Measurements from ENCODE around the gene ZNF532. TPM values are rescaled to one million over a fixed set of nuclear protein-coding genes. Genes with fewer than 3 reads are reported as not detected.
A peak's percentile ranks its signal among the peaks of the same experiment; 100 is the strongest.

The ZNF532 gene
- total RNA-seq, 1 donor from 2014 or later, result 77.1 TPM

DNA sequence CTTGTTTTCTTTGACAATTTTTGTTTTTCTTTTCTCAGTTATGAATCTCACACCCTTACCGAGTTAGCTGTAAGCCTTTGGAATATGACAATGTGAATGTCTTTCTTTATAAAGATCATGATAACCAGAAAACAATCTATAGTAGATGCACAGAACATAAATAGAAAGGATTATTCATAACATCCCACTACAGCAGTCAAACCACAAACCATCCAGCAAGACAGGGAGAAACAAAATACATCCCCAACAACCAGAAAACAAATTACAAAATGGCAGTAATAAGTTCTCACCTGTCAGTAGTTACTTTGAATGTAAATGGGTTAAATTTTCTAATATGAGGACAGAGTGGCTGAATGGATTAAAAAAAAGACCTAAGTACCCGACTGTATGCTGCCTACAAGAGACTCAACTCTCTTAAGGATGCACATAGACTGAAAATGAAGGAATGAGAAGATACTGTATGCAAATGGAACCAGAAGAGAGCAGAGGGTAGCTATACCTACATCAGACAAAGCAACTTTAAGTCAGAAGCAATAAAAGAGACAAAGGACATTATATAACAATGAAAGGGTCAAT is 124.6 kb downstream of the ZNF532 start:
- Histone ChIP-seq H3K9me3 (no peaks in the 10 kb centered on the region), H3K36me3 (peaks cover 0 to under 1% of the 10 kb centered on the region in 2 donors), H3K27ac (no peak overlapping the region), H3K4me1 (peaks cover 33% of the 10 kb centered on the region), H3K27me3 (no peaks in the 10 kb centered on the region), H3K4me3 (no peak overlapping the region)
- DNase-seq (ENCODE audit: extremely low spot score in 2 of 2), result no peak
- TF ChIP-seq POLR2A (IDR thresholded peaks at IDR 0.05) (no peak), POLR2AphosphoS5 (IDR thresholded peaks at IDR 0.05; ENCODE audit: insufficient read depth in 1 of 2, low read depth in 1 of 2) (no peak), CTCF (IDR thresholded peaks at IDR 0.05) (no peak)
- intact Hi-C loops (cut with DNase I), result no loop called here

DNA sequence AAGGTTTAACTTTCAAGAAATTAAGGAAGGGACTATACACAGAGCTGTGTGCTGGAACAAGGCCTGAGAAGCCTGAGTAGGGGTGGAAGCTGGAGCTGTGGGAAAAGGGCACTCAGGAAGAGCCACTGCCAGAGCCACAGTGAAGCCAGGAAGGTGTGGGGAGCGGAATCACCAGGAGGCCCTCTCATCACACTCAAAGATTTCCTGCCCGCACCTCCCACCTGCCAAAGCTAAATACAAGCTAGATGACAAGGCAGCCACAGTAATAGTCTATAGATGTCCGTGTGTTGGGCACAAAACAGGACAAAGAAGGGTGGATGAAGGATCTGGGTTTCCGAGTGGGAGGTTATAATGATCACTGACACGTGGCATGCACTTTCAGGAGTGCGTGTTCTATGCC is 126.0 kb downstream of the ZNF532 start:
- peak overlapping the region; percentile 47 for H3K27ac ChIP-seq
- no peak for DNase-seq (ENCODE audit: extremely low spot score in 2 of 2)

GRCh38 chr18:58991167-58991798 is 126.6 kb downstream of the ZNF532 start:
- intact Hi-C loops (cut with DNase I), result loop anchor here (10.0 kb wide), 1 partner anchor 54 kb away; no protein-coding TSS in a partner anchor
- no peak for DNase-seq (ENCODE audit: extremely low spot score in 2 of 2)

More for the DNA sequence above, 126.0 kb downstream of the ZNF532 start:
- TF ChIP-seq POLR2AphosphoS5 (IDR thresholded peaks at IDR 0.05; ENCODE audit: insufficient read depth in 1 of 2, low read depth in 1 of 2), result no peak
- TF ChIP-seq CTCF (IDR thresholded peaks at IDR 0.05), result no peak
- no peak for TF ChIP-seq POLR2A (IDR thresholded peaks at IDR 0.05)
- H3K27me3 ChIP-seq, result no peaks in the 10 kb centered on the region
- no peaks in the 10 kb centered on the region for H3K36me3 ChIP-seq
- H3K4me3 ChIP-seq, result no peak overlapping the region
- peaks cover 33% of the 10 kb centered on the region for H3K4me1 ChIP-seq
- no peaks in the 10 kb centered on the region for H3K9me3 ChIP-seq
- intact Hi-C loops (cut with DNase I), result loop anchor here (10.0 kb wide), 1 partner anchor 54 kb away; no protein-coding TSS in a partner anchor

DNA sequence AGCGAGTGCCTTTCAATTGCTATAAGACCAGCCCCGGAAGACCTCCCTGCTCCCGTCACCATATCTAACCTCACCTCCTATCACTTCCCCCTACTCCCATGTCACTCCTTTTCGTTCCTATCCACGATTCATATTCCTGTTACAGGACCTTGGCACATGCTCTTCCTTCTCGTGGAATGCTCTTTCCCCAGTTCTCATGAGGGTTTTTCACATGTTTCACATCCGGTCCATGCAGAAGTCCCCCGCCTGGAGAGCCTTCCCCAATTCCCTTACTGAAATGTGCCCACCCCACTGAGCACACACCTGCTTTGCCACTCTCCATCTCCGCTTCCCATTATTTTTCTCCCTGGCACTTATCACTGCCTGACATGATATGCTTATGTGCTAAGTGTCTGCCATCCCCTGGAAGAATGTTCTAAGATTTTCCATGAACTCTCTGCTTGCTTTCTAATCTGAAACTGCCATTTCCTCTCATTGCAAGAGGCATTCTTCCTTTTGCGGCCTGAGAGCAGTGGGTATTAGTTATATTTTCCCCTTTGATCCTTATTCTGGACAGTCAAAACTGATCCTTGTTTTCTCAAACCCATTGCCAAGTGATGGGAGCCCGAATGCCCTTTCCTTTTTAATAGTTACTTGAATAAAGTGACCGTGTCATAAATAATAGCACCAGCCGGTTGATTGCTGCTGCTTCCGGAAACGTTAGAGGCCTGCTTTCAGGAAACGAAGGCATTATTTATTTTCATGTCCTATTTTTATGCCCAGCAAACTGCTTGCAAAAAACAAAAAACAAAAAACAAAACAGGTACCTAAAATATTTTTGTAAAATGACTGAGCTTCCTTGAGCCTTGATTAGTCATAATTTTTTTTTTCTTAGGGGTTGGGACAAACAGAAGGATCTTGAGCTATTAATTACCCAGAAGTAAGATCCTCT is 127.9 kb downstream of the ZNF532 start:
- H3K9me3 ChIP-seq, result no peaks in the 10 kb centered on the region
- no peaks in the 10 kb centered on the region for H3K27me3 ChIP-seq
- H3K36me3 ChIP-seq, result no peaks in the 10 kb centered on the region
- H3K4me3 ChIP-seq, result no peak overlapping the region
- peaks cover 37% of the 10 kb centered on the region for H3K4me1 ChIP-seq
- DNase-seq (ENCODE audit: extremely low spot score in 2 of 2), result no peak
- intact Hi-C loops (cut with DNase I), result loop anchor here (10.0 kb wide), 1 partner anchor 52 kb away; no protein-coding TSS in a partner anchor
- TF ChIP-seq POLR2A (IDR thresholded peaks at IDR 0.05), result no peak
- TF ChIP-seq POLR2AphosphoS5 (IDR thresholded peaks at IDR 0.05; ENCODE audit: insufficient read depth in 1 of 2, low read depth in 1 of 2), result peak in 1 of 2 donors; percentile 7
- no peak for TF ChIP-seq CTCF (IDR thresholded peaks at IDR 0.05)
- H3K27ac ChIP-seq, result peak overlapping the region; percentile 47

More at GRCh38 chr18:58991167-58991798, 126.6 kb downstream of the ZNF532 start:
- Histone ChIP-seq H3K27ac (peak overlapping the region; percentile 47), H3K9me3 (no peaks in the 10 kb centered on the region), H3K4me1 (peaks cover 33% of the 10 kb centered on the region), H3K36me3 (no peaks in the 10 kb centered on the region), H3K4me3 (no peak overlapping the region), H3K27me3 (no peaks in the 10 kb centered on the region)
- no peak for TF ChIP-seq CTCF (IDR thresholded peaks at IDR 0.05)
- TF ChIP-seq POLR2AphosphoS5 (IDR thresholded peaks at IDR 0.05; ENCODE audit: insufficient read depth in 1 of 2, low read depth in 1 of 2), result peak in 1 of 2 donors; percentile 48
